ENCODE measurements around the gene PSG7. TPM values are rescaled to one million over a fixed set of nuclear protein-coding genes. Genes with fewer than 3 reads are reported as not detected.
"Not testable (repeated sequence)": the region's sequence is repeated elsewhere in the genome, so short reads cannot be mapped to it uniquely, and the experiment has no call there.

The PSG7 gene
- total RNA-seq, 2 experiments from 2014 or later, result not detected

GRCh38 chr19:42890446-42890845 is 46.6 kb downstream of the PSG7 start:
- POLR2A ChIA-PET; H3K4me2 ChIP-seq (ENCODE audit: low read length); CTCF ChIA-PET (ENCODE audit: unreplicated experiment); H3K9me3 ChIP-seq (ENCODE audit: low read length); H2AFZ ChIP-seq (ENCODE audit: low read length); H3K36me3 ChIP-seq (ENCODE audit: insufficient read depth, low read length); H3K4me1 ChIP-seq (ENCODE audit: insufficient read depth, low read length, poor library complexity, severe bottlenecking); DNase-seq (ENCODE audit: low spot score); intact Hi-C loops (cut with micrococcal nuclease; ENCODE audit: unreplicated experiment); H3K79me2 ChIP-seq (ENCODE audit: insufficient read depth, low read depth, low read length); H3K9me2 ChIP-seq (ENCODE audit: insufficient read depth, low read length); H4K20me1 ChIP-seq (ENCODE audit: insufficient read depth, low read length); H3K4me3 ChIP-seq (ENCODE audit: low read depth, low read length, poor library complexity, severe bottlenecking); BruUV-seq (replicated peaks); H3K27ac ChIP-seq (ENCODE audit: low read depth, low read length, poor library complexity, severe bottlenecking): not testable (repeated sequence)

- H3K27ac ChIP-seq (ENCODE audit: low read depth, low read length, poor library complexity, severe bottlenecking); H3K36me3 ChIP-seq (ENCODE audit: insufficient read depth, low read length); H3K4me2 ChIP-seq (ENCODE audit: low read length); H4K20me1 ChIP-seq (ENCODE audit: insufficient read depth, low read length); H3K4me3 ChIP-seq (ENCODE audit: low read depth, low read length, poor library complexity, severe bottlenecking); H3K9me3 ChIP-seq (ENCODE audit: low read length); POLR2A ChIA-PET; H3K4me1 ChIP-seq (ENCODE audit: insufficient read depth, low read length, poor library complexity, severe bottlenecking); H3K79me2 ChIP-seq (ENCODE audit: insufficient read depth, low read depth, low read length); intact Hi-C loops (cut with micrococcal nuclease; ENCODE audit: unreplicated experiment); BruUV-seq (replicated peaks); H2AFZ ChIP-seq (ENCODE audit: low read length); H3K9me2 ChIP-seq (ENCODE audit: insufficient read depth, low read length); CTCF ChIA-PET (ENCODE audit: unreplicated experiment); DNase-seq (ENCODE audit: low spot score): not testable (repeated sequence)
Measured at GRCh38 chr19:42887876-42888445, 49.0 kb downstream of the PSG7 start.

GRCh38 chr19:42882730-42883129 is 54.3 kb downstream of the PSG7 start:
- H3K4me1 ChIP-seq (ENCODE audit: insufficient read depth, low read length, poor library complexity, severe bottlenecking); POLR2A ChIA-PET; DNase-seq (ENCODE audit: low spot score); H3K79me2 ChIP-seq (ENCODE audit: insufficient read depth, low read depth, low read length); H3K27ac ChIP-seq (ENCODE audit: low read depth, low read length, poor library complexity, severe bottlenecking); H3K4me3 ChIP-seq (ENCODE audit: low read depth, low read length, poor library complexity, severe bottlenecking); CTCF ChIA-PET (ENCODE audit: unreplicated experiment); H3K9me2 ChIP-seq (ENCODE audit: insufficient read depth, low read length); BruUV-seq (replicated peaks); H3K36me3 ChIP-seq (ENCODE audit: insufficient read depth, low read length); H2AFZ ChIP-seq (ENCODE audit: low read length); intact Hi-C loops (cut with micrococcal nuclease; ENCODE audit: unreplicated experiment); H4K20me1 ChIP-seq (ENCODE audit: insufficient read depth, low read length); H3K9me3 ChIP-seq (ENCODE audit: low read length); H3K4me2 ChIP-seq (ENCODE audit: low read length): not testable (repeated sequence)

DNA sequence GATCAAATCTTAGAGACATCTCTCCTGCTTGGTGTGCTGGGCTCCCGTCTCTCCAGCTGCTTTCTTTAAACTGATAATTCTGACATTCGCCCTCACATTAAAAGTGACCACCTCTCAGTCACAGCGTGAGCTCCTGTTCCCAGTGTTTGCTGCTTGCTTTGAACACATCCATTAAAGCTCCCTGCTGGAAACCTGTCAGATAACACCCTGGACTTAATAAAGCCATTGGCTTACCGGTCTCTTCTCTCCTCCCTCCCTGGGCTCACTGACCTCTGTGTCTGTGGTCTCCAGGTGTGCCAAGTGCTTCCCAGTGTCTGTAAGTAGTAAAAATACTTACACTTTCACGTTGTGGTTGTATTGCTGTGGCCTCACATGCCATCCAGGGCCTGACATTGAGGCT is 55.0 kb downstream of the PSG7 start:
- intact Hi-C loops (cut with micrococcal nuclease; ENCODE audit: unreplicated experiment); H3K4me2 ChIP-seq (ENCODE audit: low read length); H3K36me3 ChIP-seq (ENCODE audit: insufficient read depth, low read length); H3K27ac ChIP-seq (ENCODE audit: low read depth, low read length, poor library complexity, severe bottlenecking); POLR2A ChIA-PET; BruUV-seq (replicated peaks); H3K79me2 ChIP-seq (ENCODE audit: insufficient read depth, low read depth, low read length); CTCF ChIA-PET (ENCODE audit: unreplicated experiment); H3K9me2 ChIP-seq (ENCODE audit: insufficient read depth, low read length); H4K20me1 ChIP-seq (ENCODE audit: insufficient read depth, low read length); H2AFZ ChIP-seq (ENCODE audit: low read length); DNase-seq (ENCODE audit: low spot score); H3K9me3 ChIP-seq (ENCODE audit: low read length); H3K4me1 ChIP-seq (ENCODE audit: insufficient read depth, low read length, poor library complexity, severe bottlenecking); H3K4me3 ChIP-seq (ENCODE audit: low read depth, low read length, poor library complexity, severe bottlenecking): not testable (repeated sequence)

GRCh38 chr19:42881279-42881678 is 55.7 kb downstream of the PSG7 start:
- H3K9me2 ChIP-seq (ENCODE audit: insufficient read depth, low read length); H4K20me1 ChIP-seq (ENCODE audit: insufficient read depth, low read length); H3K79me2 ChIP-seq (ENCODE audit: insufficient read depth, low read depth, low read length); H3K4me1 ChIP-seq (ENCODE audit: insufficient read depth, low read length, poor library complexity, severe bottlenecking); H2AFZ ChIP-seq (ENCODE audit: low read length); H3K9me3 ChIP-seq (ENCODE audit: low read length); DNase-seq (ENCODE audit: low spot score); CTCF ChIA-PET (ENCODE audit: unreplicated experiment); H3K4me3 ChIP-seq (ENCODE audit: low read depth, low read length, poor library complexity, severe bottlenecking); BruUV-seq (replicated peaks); POLR2A ChIA-PET; H3K36me3 ChIP-seq (ENCODE audit: insufficient read depth, low read length); H3K27ac ChIP-seq (ENCODE audit: low read depth, low read length, poor library complexity, severe bottlenecking); intact Hi-C loops (cut with micrococcal nuclease; ENCODE audit: unreplicated experiment); H3K4me2 ChIP-seq (ENCODE audit: low read length): not testable (repeated sequence)
- TF ChIP-seq, protein P1, sequence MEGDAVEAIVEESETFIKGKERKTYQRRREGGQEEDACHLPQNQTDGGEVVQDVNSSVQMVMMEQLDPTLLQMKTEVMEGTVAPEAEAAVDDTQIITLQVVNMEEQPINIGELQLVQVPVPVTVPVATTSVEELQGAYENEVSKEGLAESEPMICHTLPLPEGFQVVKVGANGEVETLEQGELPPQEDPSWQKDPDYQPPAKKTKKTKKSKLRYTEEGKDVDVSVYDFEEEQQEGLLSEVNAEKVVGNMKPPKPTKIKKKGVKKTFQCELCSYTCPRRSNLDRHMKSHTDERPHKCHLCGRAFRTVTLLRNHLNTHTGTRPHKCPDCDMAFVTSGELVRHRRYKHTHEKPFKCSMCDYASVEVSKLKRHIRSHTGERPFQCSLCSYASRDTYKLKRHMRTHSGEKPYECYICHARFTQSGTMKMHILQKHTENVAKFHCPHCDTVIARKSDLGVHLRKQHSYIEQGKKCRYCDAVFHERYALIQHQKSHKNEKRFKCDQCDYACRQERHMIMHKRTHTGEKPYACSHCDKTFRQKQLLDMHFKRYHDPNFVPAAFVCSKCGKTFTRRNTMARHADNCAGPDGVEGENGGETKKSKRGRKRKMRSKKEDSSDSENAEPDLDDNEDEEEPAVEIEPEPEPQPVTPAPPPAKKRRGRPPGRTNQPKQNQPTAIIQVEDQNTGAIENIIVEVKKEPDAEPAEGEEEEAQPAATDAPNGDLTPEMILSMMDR (conservative IDR thresholded peaks at IDR 0.05; ENCODE audit: low read length), result peak; percentile 56

DNA sequence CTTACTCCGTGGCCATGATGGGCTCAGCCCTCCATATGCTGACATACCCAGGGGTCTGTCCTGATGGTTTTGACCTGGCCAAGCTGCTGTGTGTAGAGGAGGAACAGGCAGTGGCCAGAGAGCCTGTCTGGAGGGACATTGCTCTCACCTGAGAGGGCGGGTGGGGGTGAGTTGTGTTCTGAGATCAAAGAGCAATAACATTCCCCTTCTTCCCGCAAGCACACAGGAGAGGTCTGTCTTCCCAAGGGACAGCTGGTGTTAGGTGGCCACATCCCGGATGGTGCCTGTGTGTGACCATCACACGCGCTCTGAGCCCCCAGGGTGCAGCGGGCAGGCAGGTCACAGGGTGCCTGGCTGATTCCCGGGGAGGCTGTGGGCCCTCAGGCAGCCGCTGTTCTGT is 56.4 kb downstream of the PSG7 start:
- H3K27ac ChIP-seq (ENCODE audit: low read depth, low read length, poor library complexity, severe bottlenecking); H3K9me3 ChIP-seq (ENCODE audit: low read length); CTCF ChIA-PET (ENCODE audit: unreplicated experiment); H3K9me2 ChIP-seq (ENCODE audit: insufficient read depth, low read length); H2AFZ ChIP-seq (ENCODE audit: low read length); H4K20me1 ChIP-seq (ENCODE audit: insufficient read depth, low read length); H3K36me3 ChIP-seq (ENCODE audit: insufficient read depth, low read length); POLR2A ChIA-PET; BruUV-seq (replicated peaks); intact Hi-C loops (cut with micrococcal nuclease; ENCODE audit: unreplicated experiment); DNase-seq (ENCODE audit: low spot score); H3K4me1 ChIP-seq (ENCODE audit: insufficient read depth, low read length, poor library complexity, severe bottlenecking); H3K4me3 ChIP-seq (ENCODE audit: low read depth, low read length, poor library complexity, severe bottlenecking); H3K4me2 ChIP-seq (ENCODE audit: low read length); H3K79me2 ChIP-seq (ENCODE audit: insufficient read depth, low read depth, low read length): not testable (repeated sequence)
